Measurements from ENCODE around the gene ESRRA. TPM values are rescaled to one million over a fixed set of nuclear protein-coding genes. Genes with fewer than 3 reads are reported as not detected.

The ESRRA gene
- total and polyA plus RNA-seq, 2 donors, result 20.5 to 48.0 TPM

GRCh38 chr11:64268025-64268892 lies 37.1 kb upstream of the ESRRA start:
- Histone ChIP-seq H3K27me3 (ENCODE audit: control insufficient read depth in 2 of 2, insufficient read depth in 1 of 2, low read length in 1 of 2) (no peaks in the 10 kb centered on the region), H3K36me3 (ENCODE audit: control insufficient read depth in 2 of 2, insufficient read depth in 2 of 2, low read length in 1 of 2) (peaks cover 5 to 9% of the 10 kb centered on the region in 2 donors), H3K9me3 (ENCODE audit: control insufficient read depth in 2 of 2, insufficient read depth in 1 of 2, low read length in 1 of 2) (peaks cover 0 to 5% of the 10 kb centered on the region in 2 donors), H3K4me1 (ENCODE audit: control insufficient read depth in 2 of 2, insufficient read depth in 2 of 2, low read length in 2 of 2) (peaks cover 9 to 32% of the 10 kb centered on the region in 2 donors), H3K4me3 (ENCODE audit: low read length in 2 of 2) (peak overlapping the region; percentile 78 to 83), H3K27ac (ENCODE audit: low read depth in 1 of 2, low read length in 1 of 2) (peak overlapping the region; percentile 95 to 98)
- DNase-seq (ENCODE audit: low read depth in 6 of 9, low spot score in 9 of 9), result no peak
- WGBS, result 70% methylated on average over 23 of the region's 23 CpGs

- H3K36me3 ChIP-seq (ENCODE audit: control insufficient read depth in 2 of 2, insufficient read depth in 2 of 2, low read length in 1 of 2), result peaks cover 5 to 9% of the 10 kb centered on the region in 2 donors
- peak overlapping the region; percentile 78 to 83 for H3K4me3 ChIP-seq (ENCODE audit: low read length in 2 of 2)
- WGBS, result 5% methylated on average over 34 of the region's 34 CpGs
- DNase-seq (ENCODE audit: low read depth in 6 of 9, low spot score in 9 of 9), result peak in 2 of 9 donors; percentile 35 to 43
- peaks cover 9 to 32% of the 10 kb centered on the region in 2 donors for H3K4me1 ChIP-seq (ENCODE audit: control insufficient read depth in 2 of 2, insufficient read depth in 2 of 2, low read length in 2 of 2)
- H3K27me3 ChIP-seq (ENCODE audit: control insufficient read depth in 2 of 2, insufficient read depth in 1 of 2, low read length in 1 of 2), result no peaks in the 10 kb centered on the region
- H3K9me3 ChIP-seq (ENCODE audit: control insufficient read depth in 2 of 2, insufficient read depth in 1 of 2, low read length in 1 of 2), result peaks cover 0 to 5% of the 10 kb centered on the region in 2 donors
- peak overlapping the region; percentile 95 to 98 for H3K27ac ChIP-seq (ENCODE audit: low read depth in 1 of 2, low read length in 1 of 2)
These were observed 36.3 kb upstream of the ESRRA start for GRCh38 chr11:64268893-64269539.

GRCh38 chr11:64269540-64270220 lies 35.6 kb upstream of the ESRRA start:
- Histone ChIP-seq H3K36me3 (ENCODE audit: control insufficient read depth in 2 of 2, insufficient read depth in 2 of 2, low read length in 1 of 2) (peaks cover 5 to 9% of the 10 kb centered on the region in 2 donors), H3K27me3 (ENCODE audit: control insufficient read depth in 2 of 2, insufficient read depth in 1 of 2, low read length in 1 of 2) (no peaks in the 10 kb centered on the region), H3K4me1 (ENCODE audit: control insufficient read depth in 2 of 2, insufficient read depth in 2 of 2, low read length in 2 of 2) (peaks cover 9 to 32% of the 10 kb centered on the region in 2 donors), H3K9me3 (ENCODE audit: control insufficient read depth in 2 of 2, insufficient read depth in 1 of 2, low read length in 1 of 2) (peaks cover 0 to 5% of the 10 kb centered on the region in 2 donors), H3K27ac (ENCODE audit: low read depth in 1 of 2, low read length in 1 of 2) (peak overlapping the region; percentile 95 to 98), H3K4me3 (ENCODE audit: low read length in 2 of 2) (peak overlapping the region; percentile 78 to 83)
- peak; percentile 97 to 99 (median 98) for DNase-seq (ENCODE audit: low read depth in 6 of 9, low spot score in 9 of 9)
- under 1% methylated on average over 58 of the region's 58 CpGs for WGBS

- no peaks in the 10 kb centered on the region for H3K27me3 ChIP-seq (ENCODE audit: control insufficient read depth in 2 of 2, insufficient read depth in 1 of 2, low read length in 1 of 2)
- peaks cover 0 to 14% of the 10 kb centered on the region in 2 donors for H3K4me1 ChIP-seq (ENCODE audit: control insufficient read depth in 2 of 2, insufficient read depth in 2 of 2, low read length in 2 of 2)
- no peak for DNase-seq (ENCODE audit: low read depth in 6 of 9, low spot score in 9 of 9)
- H3K36me3 ChIP-seq (ENCODE audit: control insufficient read depth in 2 of 2, insufficient read depth in 2 of 2, low read length in 1 of 2), result peaks cover 22 to 28% of the 10 kb centered on the region in 2 donors
- peaks cover 0 to 3% of the 10 kb centered on the region in 2 donors for H3K9me3 ChIP-seq (ENCODE audit: control insufficient read depth in 2 of 2, insufficient read depth in 1 of 2, low read length in 1 of 2)
- H3K27ac ChIP-seq (ENCODE audit: low read depth in 1 of 2, low read length in 1 of 2), result no peak overlapping the region
- no peak overlapping the region for H3K4me3 ChIP-seq (ENCODE audit: low read length in 2 of 2)
- WGBS, result 98% methylated on average over 15 of the region's 15 CpGs
These were observed 30.1 kb upstream of the ESRRA start for GRCh38 chr11:64275031-64275800.

GRCh38 chr11:64275841-64276240 lies 29.5 kb upstream of the ESRRA start:
- DNase-seq (ENCODE audit: low read depth in 6 of 9, low spot score in 9 of 9), result no peak
- Histone ChIP-seq H3K27me3 (ENCODE audit: control insufficient read depth in 2 of 2, insufficient read depth in 1 of 2, low read length in 1 of 2) (no peaks in the 10 kb centered on the region), H3K4me3 (ENCODE audit: low read length in 2 of 2) (no peak overlapping the region), H3K9me3 (ENCODE audit: control insufficient read depth in 2 of 2, insufficient read depth in 1 of 2, low read length in 1 of 2) (no peaks in the 10 kb centered on the region), H3K4me1 (ENCODE audit: control insufficient read depth in 2 of 2, insufficient read depth in 2 of 2, low read length in 2 of 2) (peaks cover 0 to 8% of the 10 kb centered on the region in 2 donors), H3K36me3 (ENCODE audit: control insufficient read depth in 2 of 2, insufficient read depth in 2 of 2, low read length in 1 of 2) (peaks cover 22 to 28% of the 10 kb centered on the region in 2 donors), H3K27ac (ENCODE audit: low read depth in 1 of 2, low read length in 1 of 2) (no peak overlapping the region)
- 98% methylated on average over 2 of the region's 2 CpGs for WGBS

GRCh38 chr11:64276653-64277431 lies 28.5 kb upstream of the ESRRA start:
- WGBS, result 96% methylated on average over 17 of the region's 17 CpGs
- Histone ChIP-seq H3K27ac (ENCODE audit: low read depth in 1 of 2, low read length in 1 of 2) (no peak overlapping the region), H3K36me3 (ENCODE audit: control insufficient read depth in 2 of 2, insufficient read depth in 2 of 2, low read length in 1 of 2) (peaks cover 30 to 34% of the 10 kb centered on the region in 2 donors), H3K27me3 (ENCODE audit: control insufficient read depth in 2 of 2, insufficient read depth in 1 of 2, low read length in 1 of 2) (no peaks in the 10 kb centered on the region), H3K4me3 (ENCODE audit: low read length in 2 of 2) (no peak overlapping the region), H3K9me3 (ENCODE audit: control insufficient read depth in 2 of 2, insufficient read depth in 1 of 2, low read length in 1 of 2) (no peaks in the 10 kb centered on the region), H3K4me1 (ENCODE audit: control insufficient read depth in 2 of 2, insufficient read depth in 2 of 2, low read length in 2 of 2) (peaks cover 0 to 4% of the 10 kb centered on the region in 2 donors)
- no peak for DNase-seq (ENCODE audit: low read depth in 6 of 9, low spot score in 9 of 9)

GRCh38 chr11:64278576-64279190 lies 26.6 kb upstream of the ESRRA start:
- no peaks in the 10 kb centered on the region for H3K27me3 ChIP-seq (ENCODE audit: control insufficient read depth in 2 of 2, insufficient read depth in 1 of 2, low read length in 1 of 2)
- peaks cover 0 to 1% of the 10 kb centered on the region in 2 donors for H3K9me3 ChIP-seq (ENCODE audit: control insufficient read depth in 2 of 2, insufficient read depth in 1 of 2, low read length in 1 of 2)
- no peak overlapping the region for H3K27ac ChIP-seq (ENCODE audit: low read depth in 1 of 2, low read length in 1 of 2)
- DNase-seq (ENCODE audit: low read depth in 6 of 9, low spot score in 9 of 9), result no peak
- H3K36me3 ChIP-seq (ENCODE audit: control insufficient read depth in 2 of 2, insufficient read depth in 2 of 2, low read length in 1 of 2), result peaks cover 40 to 44% of the 10 kb centered on the region in 2 donors
- WGBS, result 95% methylated on average over 8 of the region's 8 CpGs
- no peak overlapping the region for H3K4me3 ChIP-seq (ENCODE audit: low read length in 2 of 2)
- H3K4me1 ChIP-seq (ENCODE audit: control insufficient read depth in 2 of 2, insufficient read depth in 2 of 2, low read length in 2 of 2), result peaks cover 2 to 6% of the 10 kb centered on the region in 2 donors

Data from thymus (tissue), 11 donors.